Activated CD4-positive, alpha-beta T cell treated with anti-CD3 and anti-CD28 coated beads, Interleukin-10, Interleukin-2, amounts not matched to agents 100 ng/mL and 50 ng/mL, durations not matched to agents 16 hours and 8 hours (primary cell): Measurements from ENCODE around the gene OOEP.
"Not testable (repeated sequence)": the region's sequence is repeated elsewhere in the genome, so short reads cannot be mapped to it uniquely, and the experiment has no call there.

Experiments used
- DNase-seq: peaks from one replicate; pipeline ENCODE4 v3.0.0-alpha.2; 2020

Gene OOEP

DNA sequence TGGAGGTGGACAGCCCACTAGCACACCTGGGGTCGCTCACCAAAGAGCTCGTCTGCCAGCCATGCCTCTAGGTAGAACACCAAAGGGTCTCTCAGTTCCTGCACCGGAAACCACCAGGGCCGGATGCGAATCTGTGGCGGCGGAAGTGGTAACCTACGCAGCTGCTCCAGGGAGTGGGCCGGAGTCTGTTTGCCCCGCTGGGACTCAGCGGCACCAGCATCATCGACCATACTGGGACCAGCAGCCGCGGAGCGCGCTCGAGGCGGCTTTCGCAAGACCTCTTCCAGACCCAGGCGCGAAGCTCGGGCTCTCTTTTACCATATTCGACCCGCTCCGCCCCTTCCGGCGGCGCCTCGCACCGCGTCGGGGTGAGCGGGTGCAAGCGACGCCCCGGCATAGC lies at the start of gene OOEP:
TSS of gene OOEP (minus strand) at position 335 of the 400 bp plus-strand sequence. CDS start at position 230, 105 bp downstream.
- no peak for DNase-seq

DNA sequence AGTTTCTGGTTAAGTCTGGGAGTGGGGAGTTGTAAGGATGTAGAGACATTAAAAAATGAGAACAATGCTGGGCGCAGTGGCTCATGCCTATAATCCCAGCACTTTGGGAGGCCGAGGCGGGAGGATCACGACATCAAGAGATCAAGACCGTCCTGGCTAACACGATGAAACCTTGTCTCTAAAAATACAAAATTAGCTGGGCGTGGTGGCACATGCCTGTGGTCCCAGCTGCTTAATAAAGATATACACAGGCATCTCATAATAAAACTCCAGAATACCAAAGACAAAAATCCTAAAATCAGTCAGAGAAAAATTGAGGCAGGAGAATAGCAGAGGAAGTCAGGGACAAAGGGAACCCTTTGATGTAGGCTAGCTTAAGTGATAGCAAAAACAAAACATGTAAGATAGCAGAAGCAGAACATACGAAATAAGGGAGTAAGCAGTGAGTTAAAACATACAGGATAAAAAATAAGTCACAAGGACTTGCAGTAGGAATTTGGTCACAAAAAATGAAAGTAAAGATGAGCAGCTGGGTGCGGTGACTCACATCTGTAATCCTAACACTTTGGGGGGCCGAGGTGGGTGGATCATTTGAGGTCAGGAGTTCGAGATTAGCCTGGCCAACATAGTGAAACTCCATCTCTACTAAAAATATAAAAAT lies 48.5 kb upstream of the OOEP start:
- DNase-seq = no peak

DNA sequence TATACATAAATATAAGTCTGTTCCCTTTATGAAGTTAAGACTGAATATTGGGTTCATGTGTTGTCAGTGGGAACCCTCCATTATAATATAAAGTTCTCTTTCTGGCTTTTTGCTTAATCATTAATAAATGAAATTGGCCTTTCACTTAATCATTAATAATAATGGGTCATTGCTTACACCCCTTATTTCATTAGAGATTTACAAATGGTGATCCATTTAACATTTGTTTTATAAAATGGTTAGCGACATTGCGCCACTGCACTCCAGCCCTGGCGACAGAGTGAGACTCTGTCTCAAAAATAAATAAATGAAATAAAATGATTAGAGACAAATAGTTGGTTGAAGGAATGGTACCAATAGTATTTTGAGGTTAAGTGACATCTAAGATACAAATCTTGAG lies 43.4 kb upstream of the OOEP start:
- no peak for DNase-seq

DNA sequence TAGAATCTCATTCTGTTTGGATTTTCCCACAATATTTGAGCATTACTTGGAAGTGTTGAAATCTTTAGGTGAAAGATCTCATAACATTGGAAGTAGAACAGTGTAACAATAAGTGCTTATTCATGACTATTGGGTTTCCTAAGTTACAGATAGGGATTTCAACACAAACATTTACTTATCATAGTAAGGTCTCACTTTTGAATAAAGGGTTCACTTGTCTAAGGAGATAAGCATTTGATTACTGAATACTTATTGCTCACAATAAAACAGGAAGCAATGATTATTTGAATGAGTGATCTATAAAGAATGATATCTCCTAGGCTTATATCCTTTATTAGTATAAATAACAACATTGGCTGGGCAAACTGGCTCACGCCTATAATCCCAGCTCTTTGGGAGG lies 39.7 kb upstream of the OOEP start:
- no peak for DNase-seq

DNA sequence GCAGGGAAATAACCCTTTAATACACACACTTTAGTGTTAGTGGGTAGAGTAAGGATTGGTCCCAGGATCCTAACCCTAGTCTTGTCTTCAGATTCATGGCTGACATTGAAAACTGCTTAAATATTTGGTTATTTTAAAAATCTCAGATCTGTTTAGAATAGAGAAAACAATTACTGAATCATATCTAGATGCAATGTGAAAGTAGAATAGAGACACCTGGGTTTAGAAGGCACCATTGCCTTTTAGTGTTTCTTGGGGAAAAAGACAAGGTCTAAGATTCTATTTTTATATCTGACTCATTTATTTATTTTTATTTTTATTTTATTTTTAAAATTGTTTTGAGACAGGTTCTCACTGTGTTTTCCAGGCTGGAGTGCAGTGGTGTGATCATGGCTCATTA lies 31.0 kb upstream of the OOEP start:
- DNase-seq = no peak

DNA sequence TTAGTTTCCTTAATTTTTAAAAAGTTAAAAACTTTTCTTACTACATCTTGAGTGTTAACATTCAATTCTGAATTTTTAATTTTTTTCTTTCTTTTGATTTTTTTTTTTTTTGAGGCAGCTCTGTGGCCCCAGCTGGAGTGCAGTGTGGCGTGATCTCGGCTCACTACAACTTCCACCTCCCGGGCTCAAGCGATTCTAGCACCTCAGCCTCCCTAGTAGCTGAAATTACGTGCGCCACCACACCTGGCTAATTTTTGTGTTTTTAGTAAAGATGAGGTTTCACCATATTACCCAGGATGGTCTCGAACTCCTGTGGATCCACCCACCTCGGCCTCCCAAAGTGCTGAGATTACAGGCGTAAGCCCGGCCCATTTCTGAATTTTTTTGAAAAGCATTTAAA lies 26.2 kb upstream of the OOEP start:
- no peak for DNase-seq

DNA sequence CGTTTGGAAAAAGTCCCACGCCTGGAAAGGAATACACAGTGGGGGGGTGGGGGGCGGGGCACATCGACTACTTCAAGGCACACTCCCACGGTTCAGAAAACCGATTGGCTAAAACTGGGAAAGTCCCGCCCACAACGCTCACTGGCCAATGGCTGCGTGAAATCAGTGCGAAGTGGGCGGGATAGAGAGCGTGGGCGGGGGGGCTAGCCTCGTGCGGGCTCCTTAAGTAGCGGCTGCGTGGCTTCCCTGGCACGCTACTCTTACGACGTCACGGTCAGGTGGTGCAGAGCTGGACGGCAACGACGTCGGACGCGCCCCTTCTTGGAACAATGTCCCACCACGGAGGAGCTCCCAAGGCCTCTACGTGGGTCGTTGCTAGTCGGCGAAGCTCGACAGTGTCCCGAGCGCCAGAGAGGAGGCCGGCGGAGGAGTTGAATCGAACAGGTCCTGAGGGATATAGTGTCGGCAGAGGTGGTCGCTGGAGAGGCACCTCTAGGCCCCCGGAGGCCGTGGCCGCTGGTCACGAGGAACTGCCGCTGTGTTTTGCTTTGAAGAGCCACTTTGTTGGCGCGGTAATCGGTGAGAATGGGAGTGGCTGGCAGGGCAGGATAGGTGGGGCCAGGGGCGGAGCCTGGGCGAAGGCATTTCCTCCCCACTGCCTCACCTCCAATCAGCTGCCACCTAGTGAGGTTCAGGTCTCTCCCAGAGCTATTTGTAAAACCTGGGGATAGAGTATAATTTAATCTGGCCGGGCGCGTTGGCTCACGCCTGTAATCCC lies 25.1 kb upstream of the OOEP start, which contains the start of gene DDX43:
TSS of gene DDX43 (plus strand) at position 252 of the 778 bp plus-strand sequence. CDS start at position 330, 78 bp downstream.
- DNase-seq = peak; percentile 41

DNA sequence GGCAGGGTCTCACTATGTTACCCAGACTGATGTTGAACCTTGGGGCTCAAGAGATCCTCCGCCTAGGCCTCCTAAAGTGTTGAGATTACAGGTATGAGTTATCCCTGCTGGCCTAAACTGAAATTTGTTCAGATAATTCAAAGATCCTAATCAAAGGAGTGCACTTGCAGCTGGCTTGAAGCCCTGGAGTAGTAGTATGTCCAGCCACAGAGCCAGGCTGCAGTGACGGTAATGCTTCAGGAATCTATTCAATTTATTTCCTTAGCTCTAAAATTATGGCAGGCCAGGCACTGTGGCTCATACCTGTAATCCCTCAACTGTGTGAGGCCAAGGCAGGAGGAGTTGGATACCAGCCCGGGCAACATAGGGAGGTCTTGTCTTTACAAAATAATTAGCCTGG lies 23.6 kb upstream of the OOEP start:
- DNase-seq = no peak

DNA sequence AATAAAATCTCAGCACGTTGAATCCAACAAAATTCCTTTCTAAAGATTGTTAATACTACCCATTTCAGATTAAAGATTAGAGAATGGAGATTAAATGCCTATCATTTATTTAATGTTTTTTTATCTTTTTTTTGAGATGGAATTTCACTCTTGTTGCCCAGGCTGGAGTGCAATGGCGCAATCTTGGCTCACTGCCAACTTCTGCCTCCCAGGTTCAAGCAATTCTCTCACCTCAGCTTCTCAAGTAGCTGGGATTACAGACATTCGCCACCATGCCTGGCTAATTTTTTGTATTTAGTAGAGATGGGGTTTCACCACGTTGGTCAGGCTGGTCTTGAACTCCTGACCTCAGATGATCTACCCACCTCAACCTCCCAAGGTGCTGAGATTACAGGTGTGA lies 22.5 kb upstream of the OOEP start:
- not testable (repeated sequence) for DNase-seq

DNA sequence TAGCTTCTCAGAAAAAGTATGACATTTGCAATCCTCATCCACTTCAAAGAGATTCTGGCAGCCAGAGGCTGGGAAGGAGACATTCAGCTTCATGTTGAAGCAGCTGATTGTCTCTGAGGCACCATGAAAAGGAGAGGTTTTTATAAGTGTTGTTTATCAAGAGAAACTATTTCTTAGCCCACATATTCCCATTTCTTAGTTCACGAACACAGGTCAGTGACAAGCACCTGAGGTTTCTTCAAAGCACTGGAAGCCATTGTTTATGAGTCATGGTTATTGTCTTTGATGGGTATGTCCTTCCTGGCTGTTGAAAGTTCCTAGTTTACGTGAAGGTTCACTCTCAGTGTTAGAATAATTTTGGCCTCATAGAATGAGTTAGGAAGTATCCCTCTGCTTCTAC lies 22.0 kb upstream of the OOEP start:
- DNase-seq = no peak

DNA sequence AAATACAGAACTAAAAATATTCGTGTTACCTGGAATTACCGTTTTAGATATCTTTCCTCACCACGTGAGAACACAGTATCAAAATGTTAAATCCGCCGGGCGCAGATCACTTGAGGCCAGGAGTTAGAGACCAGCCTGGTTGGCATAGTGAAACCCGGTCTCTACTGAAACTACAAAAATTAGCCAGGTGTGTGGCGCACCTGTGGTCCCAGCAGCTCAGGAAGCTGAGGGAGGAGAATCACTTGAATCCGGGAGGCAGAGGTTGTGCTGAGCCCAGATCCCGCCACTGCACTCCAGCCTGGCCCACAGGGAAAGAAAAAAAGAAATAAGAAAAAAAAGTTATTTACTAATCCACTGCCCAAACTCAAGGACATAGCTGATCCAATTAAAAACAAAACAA lies 20.2 kb upstream of the OOEP start:
- DNase-seq = no peak

DNA sequence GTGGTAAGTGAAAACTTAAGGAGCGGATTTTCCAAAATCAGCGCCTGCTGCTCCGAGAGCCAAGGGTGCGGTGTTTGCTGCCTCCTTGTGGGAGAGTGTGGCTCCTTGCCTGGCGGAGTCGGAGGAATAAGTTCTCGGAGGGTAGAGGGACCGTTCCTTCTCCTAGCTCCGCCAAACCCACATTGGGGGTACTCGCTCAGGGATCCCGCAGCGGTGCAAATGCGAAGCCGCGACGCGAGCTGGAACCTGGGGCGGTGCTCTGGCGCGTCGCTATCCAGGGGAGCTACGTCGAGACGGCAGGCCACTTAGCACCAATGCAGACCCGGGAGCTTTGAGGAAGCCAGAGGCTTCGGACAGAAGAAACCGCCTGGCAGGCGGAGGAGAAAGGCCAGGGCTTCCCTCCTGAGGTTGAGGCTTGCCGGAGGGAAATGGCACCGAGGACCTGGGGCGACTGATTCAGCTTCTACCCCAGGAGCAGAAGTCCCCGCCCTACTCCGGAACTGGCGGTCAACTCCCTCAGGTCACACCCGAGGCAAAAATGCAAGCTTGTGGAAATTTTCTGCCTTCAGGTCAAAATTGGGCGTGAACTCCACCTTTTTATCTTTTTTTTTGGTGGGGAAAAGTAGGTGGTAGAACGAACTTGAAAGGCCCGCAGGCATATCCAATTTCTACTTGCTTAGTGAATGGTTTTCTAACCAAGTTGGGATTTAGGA lies 19.3 kb upstream of the OOEP start:
- peak; percentile 80 for DNase-seq

DNA sequence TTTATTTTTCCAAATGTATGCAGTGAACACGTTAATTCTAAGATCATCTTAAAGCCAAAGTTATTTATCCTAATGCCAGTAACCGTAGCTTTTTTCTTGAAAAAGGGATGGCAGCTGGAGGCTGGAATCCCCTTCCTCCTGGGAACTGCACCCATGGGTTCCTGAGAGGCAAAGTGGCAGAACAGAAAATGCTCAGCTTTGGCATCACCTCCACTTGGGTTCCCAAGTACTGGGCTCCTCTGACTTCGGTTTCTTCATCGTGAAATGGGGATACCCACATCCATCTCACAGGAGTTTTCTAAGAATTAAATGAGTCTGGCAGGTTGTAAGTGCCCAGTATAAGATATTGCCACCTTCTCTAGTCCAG lies 18.7 kb upstream of the OOEP start:
- no peak for DNase-seq

DNA sequence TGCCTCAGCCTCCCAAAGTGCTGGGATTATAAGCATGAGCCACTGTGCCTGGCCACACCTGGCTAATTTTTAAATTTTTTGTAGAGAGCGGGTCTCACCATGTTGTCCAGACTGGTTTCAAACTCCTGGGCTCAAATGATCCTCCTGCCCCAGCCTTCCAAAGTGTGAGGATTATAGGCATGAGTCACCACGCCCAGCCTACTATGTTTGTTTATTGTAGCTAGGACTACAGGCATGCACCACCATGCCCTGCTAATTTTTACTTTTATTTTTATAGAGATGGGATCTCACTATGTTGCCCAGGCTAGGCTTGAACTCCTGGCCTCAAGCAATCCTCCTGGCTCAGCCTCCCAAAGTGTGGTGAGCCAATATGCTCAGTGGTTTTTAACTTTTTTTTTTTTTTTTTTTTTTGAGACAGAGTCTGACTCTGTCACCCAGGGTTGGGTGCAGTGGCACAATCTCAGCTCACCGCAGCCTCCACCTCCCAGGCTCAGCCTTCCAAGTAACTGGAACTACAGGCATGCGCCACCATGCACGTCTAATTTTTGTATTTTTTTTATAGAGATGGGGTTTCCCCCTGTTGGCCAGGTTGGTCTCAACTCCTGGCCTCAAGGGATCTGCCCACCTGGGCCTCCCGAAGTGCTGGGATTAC lies 12.9 kb upstream of the OOEP start:
- no peak for DNase-seq

DNA sequence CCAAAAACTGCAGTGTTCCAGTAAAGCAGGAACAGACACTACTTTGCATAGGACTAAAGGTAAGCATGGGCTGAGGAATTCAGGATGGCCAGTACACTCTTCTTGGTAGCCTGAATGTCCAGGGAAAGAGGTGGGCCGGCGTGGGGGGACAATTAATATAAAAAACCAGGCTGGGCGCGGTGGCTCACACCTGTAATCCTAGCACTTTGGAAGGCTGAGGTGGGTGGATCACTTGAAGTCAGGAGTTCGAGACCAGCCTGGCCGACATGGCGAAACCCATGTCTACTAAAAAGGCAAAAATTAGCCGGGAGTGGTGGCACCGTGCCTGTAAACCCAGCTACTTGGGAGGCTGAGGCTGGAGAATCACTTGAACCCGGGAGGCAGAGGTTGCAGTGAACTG lies 11.8 kb upstream of the OOEP start:
- not testable (repeated sequence) for DNase-seq

DNA sequence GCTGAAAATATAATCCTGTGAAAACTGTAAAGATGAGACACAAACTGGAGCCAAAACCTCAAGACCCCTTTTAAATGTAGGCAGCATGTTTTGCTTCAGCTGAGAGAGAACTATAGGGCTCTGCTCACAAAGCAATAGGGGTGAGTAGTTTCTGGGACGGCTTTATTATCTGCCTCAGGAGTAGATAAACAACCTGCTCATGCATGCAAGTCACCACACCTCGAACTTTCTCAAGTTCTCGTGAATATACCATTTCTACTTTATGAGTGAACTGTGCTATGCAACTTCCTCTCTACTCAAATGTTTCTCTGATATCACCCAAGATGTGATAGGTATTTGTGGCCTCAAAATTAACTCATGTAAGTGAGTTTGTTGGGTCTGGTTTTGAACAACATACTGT lies 7.5 kb upstream of the OOEP start:
- no peak for DNase-seq

DNA sequence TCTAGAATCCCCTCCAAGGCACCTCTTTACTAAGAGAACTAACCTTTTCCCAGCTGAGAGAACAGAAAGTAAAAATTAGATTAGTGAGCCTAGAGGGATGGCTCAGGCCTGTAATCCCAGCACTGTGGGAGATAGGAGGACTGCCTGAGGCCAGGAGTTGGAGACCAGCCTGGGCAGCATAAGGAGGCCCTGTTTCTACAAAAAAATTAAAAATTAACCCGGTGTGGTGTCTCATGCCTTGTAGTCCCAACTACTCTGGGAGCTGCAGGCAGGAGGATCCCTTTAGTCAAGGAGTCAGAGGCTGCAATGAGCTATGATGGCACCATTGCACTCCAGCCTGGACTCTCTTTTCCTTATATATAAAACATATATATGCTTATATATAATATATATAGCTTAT lies 5.5 kb upstream of the OOEP start:
- DNase-seq = no peak

DNA sequence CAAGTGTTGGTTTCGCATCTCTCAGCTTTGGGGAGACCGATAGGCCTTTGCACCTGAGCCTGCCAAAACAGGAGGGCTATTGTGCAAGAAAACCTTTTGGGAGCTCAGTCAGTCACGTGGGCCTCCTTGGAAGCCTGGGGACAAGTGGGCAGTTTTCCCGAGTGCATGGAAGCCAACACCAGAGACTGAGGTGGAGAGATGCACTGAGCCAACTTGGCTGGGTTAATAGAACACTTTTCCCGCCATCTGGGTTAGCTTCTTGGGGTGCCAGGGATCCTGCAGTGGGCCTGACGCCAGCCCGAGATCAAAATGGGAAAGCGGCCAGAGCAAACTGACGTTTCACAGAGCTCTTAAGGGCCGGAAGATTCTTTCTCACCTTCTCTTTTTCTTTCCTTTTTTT lies 2.8 kb upstream of the OOEP start:
- DNase-seq = no peak

DNA sequence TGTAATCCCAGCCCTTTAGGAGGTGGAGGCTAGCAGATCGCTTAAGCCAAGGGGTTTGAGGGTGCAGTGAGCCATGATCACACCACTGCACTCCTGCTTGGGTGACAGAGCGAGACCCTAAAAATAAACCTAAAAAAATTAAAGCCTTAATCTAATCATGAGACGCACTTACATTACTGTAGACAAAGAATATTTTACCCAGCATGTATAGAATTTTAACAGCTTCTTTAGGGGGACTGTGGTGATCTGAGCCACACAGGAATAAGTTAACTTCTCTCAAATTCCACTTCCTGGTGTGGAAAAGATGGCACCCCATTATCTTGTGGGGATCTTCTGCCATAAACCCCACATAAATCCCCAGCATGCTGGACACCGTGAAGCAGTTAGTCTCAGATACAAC lies 2.3 kb upstream of the OOEP start:
- DNase-seq = no peak

DNA sequence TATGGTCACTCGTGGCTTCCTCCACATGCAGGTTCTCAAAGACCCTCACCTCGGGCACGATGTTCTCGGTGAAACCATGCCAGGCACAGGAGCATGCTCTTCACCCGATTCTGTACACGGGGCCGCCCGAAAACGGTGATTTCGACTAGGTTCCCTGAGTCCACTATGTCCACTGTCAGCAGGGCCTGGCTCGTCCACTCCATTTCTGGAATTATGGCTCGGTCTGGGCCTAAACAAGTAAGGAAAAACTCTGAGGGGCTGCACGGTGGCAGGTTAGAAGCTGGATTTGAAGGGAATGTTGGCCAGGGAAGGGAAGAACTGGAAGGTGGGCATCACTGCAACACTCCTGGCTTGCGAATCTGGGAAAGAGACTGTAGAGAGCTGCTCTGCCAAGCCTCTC lies 540 bp downstream of the OOEP start:
- DNase-seq = no peak

DNA sequence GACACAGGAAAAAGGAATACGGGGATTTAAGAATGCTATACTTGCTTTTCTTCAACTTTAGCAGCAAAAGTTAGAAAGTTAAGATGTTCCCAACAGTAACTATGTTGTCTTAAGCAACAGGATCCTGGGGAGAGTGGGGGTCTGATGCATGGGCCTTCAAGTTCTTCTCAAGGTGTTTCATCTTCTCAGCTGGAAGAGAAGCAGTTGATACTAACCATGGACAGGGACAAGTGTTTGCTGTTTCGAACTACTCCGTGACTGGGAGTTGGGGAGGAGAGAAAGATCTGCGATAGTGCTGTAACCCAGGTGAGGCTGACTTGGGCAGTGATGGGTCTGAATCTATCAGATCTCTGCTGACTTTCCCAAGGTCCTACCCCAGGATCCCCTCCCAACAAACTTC lies 1.0 kb downstream of the OOEP start:
- DNase-seq = no peak

DNA sequence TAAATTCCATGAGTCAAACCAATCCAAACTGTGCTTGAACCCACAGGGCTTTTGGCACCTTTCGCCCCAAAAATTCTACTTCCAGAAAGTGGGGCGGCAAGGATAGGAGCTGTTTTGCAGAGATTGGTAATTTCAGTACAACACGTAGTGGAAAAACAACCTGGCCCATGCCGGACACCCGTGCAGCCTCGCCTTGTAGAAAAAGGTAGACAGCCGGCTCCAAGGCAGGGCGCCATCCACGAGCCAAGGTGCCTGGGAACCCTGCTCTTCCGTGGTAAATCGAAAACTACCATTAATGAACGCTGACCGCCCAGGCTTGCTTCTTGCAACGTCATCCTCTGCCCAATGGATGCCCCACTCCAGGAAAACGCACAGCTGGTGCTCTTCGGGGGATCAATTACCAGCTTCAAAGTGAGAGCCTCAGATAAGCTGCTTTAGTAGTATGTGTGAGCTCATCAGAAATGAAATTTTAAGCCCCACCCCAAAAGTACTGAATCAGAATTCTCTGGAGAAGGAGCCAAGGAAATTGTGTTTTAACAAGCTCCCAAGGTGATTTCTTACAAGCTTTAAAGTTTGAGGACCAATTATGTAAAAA lies 1.8 kb downstream of the OOEP start:
- no peak for DNase-seq

DNA sequence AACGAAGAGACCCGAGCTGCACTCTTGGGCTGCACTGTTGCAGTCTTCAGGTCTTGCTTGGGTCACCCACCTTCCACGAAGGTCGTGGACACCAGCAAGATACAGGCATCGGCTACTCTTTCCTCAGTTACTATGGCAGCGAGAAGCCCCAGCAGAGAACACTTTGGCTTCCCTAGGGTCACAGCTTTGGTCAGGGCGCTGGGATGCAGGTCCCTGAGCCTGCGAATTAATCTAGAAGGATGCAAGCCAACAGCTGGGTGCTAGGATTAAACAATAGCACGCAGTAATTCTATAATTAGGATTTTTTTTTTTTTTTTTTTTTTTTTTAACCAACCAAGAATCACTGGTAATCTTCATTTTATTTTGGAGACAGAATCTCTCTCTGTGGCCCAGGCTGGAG lies 5.1 kb downstream of the OOEP start:
- no peak for DNase-seq
